GM19099 (cell line): ENCODE data around the gene HS6ST1.
A peak's percentile ranks its signal among the peaks of the same experiment; 100 is the strongest.

Experiments
- POLR2A ChIP-seq: IDR thresholded peaks from 3 replicates; pipeline ENCODE4 v1.6.1; 2011; ENCODE audit warnings: low read depth; ENCODE audit not compliant: insufficient read length; ENCODE audit errors: extremely low read depth

The HS6ST1 gene

GRCh38 chr2:128332091-128332634 lies 13.5 kb upstream of the HS6ST1 start:
- TF ChIP-seq POLR2A = no peak

GRCh38 chr2:128330583-128330982 lies 11.9 kb upstream of the HS6ST1 start:
- TF ChIP-seq POLR2A = no peak

- TF ChIP-seq POLR2A = no peak
Measured at GRCh38 chr2:128329607-128330006, 10.9 kb upstream of the HS6ST1 start.

GRCh38 chr2:128327180-128327964 lies 8.7 kb upstream of the HS6ST1 start:
- TF ChIP-seq POLR2A = no peak

GRCh38 chr2:128326346-128326745 lies 7.7 kb upstream of the HS6ST1 start:
- no peak for TF ChIP-seq POLR2A

- no peak for TF ChIP-seq POLR2A
Measured at GRCh38 chr2:128325611-128326181, 7.0 kb upstream of the HS6ST1 start.

GRCh38 chr2:128324897-128325410 lies 6.3 kb upstream of the HS6ST1 start:
- no peak for TF ChIP-seq POLR2A

GRCh38 chr2:128324008-128324896 lies 5.6 kb upstream of the HS6ST1 start:
- TF ChIP-seq POLR2A = no peak

GRCh38 chr2:128323555-128323931 lies 4.9 kb upstream of the HS6ST1 start:
- no peak for TF ChIP-seq POLR2A

GRCh38 chr2:128322715-128323554 lies 4.3 kb upstream of the HS6ST1 start:
- no peak for TF ChIP-seq POLR2A

GRCh38 chr2:128321784-128322714 lies 3.4 kb upstream of the HS6ST1 start:
- peak; percentile 60 for TF ChIP-seq POLR2A

GRCh38 chr2:128320906-128321771 lies 2.5 kb upstream of the HS6ST1 start:
- TF ChIP-seq POLR2A = no peak
